ENCODE measurements around the gene LRR1. TPM values are rescaled to one million over a fixed set of nuclear protein-coding genes. Genes with fewer than 3 reads are reported as not detected.

Gene LRR1
- total and polyA plus RNA-seq, 9 of the 15 experiments (the other 6 are each of a cell fraction or from before 2014, with no cell fraction given) = 26.5 to 58.1 (median 31.8) TPM

- TF ChIP-seq ZNF398 (CRISPR knock-in tag; IDR thresholded peaks at IDR 0.05) (no peak), POLR2AphosphoS2 (IDR thresholded peaks at IDR 0.05; ENCODE audit: low read length) (peak; percentile 87; the same call in 1 of the 2 replicates), AFF4 (CRISPR knock-in tag; IDR thresholded peaks at IDR 0.05) (no peak), TCFL5 (CRISPR knock-in tag; conservative IDR thresholded peaks at IDR 0.05) (no peak), ZBTB40 (IDR thresholded peaks at IDR 0.05) (no peak), ZBTB40 (CRISPR knock-in tag; IDR thresholded peaks at IDR 0.05) (no peak), MBD2 (IDR thresholded peaks at IDR 0.05; ENCODE audit: borderline replicate concordance, low read depth) (no peak), IRF9 (tag; IDR thresholded peaks at IDR 0.05) (no peak), RBFOX2 (IDR thresholded peaks at IDR 0.05; ENCODE audit: low read depth, low read length) (no peak), HNRNPUL1 (IDR thresholded peaks at IDR 0.05; ENCODE audit: low read length) (no peak), XRCC3 (IDR thresholded peaks at IDR 0.05) (no peak)
Measured at GRCh38 chr14:49582113-49582977, 16.4 kb upstream of the LRR1 start (continued).

All from K562 (cell line).